GM18520 (cell line): ENCODE data around the gene ALDH1L1.

Experiments
- ATAC-seq: cut with Tn5 transposase; IDR thresholded peaks from one replicate; pipeline ENCODE4 v1.9.1; 2021; ENCODE audit not compliant: unreplicated experiment

The ALDH1L1 gene

DNA sequence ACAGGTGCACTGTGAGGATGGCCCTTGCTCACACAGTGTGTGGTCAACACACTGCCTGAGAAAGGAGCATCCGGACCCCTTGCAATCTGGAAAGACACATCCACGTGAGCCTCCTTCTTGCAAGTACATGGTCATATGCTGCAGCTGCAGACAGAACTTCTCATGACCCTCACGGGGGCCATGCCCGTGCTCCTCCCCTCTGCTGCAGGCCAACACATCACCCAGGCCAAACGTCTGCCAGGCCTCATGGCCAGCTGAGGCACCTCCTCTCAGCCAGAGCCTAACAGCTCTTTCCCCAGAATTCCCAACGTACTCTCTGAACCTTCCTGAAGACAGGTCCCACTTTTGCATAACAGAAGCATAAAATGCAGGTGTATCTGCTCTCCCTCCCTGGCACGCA, 121.7 kb downstream of the ALDH1L1 start:
- ATAC-seq = no peak

DNA sequence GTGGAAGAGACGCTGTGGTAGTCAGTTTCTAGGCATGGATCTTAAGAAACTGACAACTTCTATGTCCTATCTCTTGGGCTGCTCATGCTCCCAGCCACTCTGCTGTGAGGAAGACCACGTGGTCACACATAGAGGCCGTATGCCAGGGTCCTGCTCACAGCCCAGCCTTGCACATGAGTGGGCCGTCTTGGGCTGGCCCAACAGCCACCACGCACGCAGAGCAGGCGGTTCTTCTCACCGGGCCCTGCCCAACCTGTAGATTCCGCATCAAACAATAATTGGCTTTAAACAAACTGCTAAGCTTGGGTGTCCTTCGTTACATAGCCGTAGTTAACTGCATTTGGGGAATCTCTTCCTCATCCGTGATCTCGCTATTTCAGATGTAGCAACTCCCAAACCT, 122.5 kb downstream of the ALDH1L1 start:
- no peak for ATAC-seq

DNA sequence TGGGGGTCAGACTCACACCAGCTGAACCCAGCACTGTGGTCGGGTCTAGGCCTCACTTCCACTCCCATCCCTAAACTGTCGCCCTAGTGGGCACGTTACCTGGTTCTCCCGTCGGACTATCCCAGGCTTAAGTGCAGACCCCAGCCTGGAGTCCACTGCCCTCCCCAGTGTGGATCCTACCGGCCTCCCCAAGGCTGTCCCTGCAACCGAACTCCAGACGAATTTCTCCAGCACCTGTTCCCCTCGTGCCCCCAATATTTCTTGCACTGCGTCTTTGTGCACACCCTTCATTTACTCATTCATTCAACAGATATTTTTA, 122.9 kb downstream of the ALDH1L1 start:
- no peak for ATAC-seq

DNA sequence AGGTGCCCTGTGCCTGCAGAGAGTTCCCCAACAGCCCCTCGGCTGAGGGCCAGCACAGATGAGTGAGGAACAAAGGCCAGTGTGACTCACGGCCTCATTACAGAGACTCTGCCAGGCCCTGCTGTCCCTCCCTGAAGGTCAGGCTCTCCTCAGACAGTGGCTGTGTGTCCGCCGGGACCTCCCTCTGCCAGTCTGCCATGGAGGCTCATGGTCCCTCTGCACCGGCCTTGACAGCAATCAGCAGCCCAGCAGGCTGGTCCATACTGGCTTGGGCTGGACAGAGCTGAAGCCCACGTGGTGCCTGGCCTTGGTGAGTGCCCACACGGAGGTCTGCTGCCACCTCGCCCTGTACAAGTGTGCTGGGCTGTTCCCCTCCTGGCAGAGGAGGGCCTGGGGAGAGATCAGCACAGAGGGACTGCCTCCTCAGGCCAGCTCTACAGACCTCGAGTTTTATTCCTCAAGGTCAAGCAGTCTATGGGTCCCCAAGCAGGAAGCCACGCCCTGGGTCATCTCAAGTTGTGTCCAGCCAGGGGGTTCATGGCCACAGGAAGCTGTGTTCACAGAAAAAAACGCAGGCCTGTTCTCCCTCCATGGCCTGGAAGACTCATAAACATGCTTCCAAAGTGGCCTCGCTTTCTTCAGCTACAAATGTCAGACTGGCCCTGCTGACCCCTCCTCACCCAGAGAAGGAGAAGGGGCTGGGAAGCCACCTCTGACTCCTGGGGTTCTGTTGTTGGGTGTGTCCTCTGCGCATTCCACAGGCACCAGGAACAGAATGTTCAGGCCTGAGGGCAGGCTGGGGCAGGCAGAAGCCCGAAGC, 123.5 kb downstream of the ALDH1L1 start:
- no peak for ATAC-seq

DNA sequence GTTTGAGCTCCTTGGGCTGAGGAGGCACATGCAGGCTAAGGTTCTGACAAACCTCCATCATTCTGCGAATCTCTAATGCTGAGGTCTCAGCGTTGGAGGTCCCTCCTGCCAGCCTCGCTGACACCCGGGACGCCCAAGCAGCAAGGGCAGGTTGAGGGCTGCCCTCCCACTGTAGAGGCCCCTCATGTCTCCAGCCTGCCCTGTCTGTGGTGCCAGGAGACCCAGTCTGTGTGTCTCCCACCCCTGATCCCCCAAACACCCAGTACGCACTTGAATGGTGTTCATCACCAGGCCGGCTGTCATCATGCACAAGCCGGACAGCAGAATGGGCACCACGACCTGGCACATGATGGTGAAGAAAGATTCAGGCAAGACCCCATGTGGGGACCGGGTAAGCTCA, 124.3 kb downstream of the ALDH1L1 start:
- no peak for ATAC-seq

DNA sequence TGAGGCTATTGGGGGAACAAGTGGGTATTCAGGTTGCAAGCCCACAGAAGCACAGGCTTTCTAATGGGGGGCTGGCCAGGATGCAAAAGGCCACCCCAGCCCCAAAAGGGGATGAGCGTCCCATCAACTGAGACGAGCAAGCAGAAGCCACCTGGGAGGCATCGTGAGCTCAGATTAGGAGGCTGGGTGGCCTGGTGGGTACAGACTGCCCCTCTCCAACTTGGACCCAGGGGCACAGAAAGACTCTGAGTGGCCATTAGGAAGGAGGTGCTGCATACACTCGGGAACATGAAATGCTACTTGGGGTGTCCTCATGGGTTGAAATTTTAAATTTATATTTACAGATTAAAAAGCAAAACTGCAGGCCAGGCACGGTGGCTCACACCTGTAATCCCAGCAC, 125.5 kb downstream of the ALDH1L1 start:
- no peak for ATAC-seq

DNA sequence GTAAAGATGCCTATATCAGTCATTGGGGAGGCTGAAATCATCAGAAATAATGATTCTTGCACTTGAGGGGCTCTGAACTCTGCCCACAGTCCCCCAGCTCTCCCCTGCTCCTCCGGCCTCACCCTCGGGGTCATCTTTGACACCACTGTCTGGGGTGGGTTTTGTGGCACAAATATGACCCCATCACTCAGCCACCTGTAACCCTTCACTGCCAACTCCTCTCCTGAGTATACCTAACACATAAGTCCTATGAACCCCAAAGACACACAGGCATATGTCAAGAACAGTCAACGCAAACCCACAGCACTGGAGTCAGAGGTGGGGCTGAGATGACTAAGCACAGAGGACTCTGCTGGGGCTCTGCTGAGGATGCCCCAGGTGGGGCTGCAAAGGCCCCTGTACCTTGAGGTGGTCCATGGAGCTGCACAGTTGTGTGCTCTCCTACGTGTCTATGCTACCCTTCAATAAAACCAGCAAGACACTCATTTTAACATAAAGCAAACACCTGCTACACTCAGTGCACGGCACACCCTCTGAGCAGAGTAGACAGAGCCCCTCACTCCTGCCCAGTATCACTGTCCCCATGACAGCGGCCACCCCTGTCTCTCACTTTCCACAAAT, 126.3 kb downstream of the ALDH1L1 start:
- no peak for ATAC-seq
